KMS-11 (cell line): ENCODE data around the gene ZCCHC13.
"Not testable (repeated sequence)": the region's sequence is repeated elsewhere in the genome, so short reads cannot be mapped to it uniquely, and the experiment has no call there.

ENCODE experiments used
- H2AFZ ChIP-seq: fragments of 200-600 bp; sonication (generic); 2 replicates; pipeline ENCODE4 v1.6.1; 2016; ENCODE audit warnings: antibody characterized with exemption, mixed run types, low read depth
- H3K27ac ChIP-seq: fragments of 200-600 bp; sonication (generic); 2 replicates; pipeline ENCODE4 v1.6.1; 2016; ENCODE audit warnings: mild to moderate bottlenecking, mixed run types
- H3K27me3 ChIP-seq: fragments of 200-600 bp; sonication (generic); 2 replicates; pipeline ENCODE4 v1.6.1; 2017; ENCODE audit warnings: mild to moderate bottlenecking, low read depth, mixed run types, moderate library complexity; ENCODE audit not compliant: insufficient read depth
- H3K36me3 ChIP-seq: fragments of 200-600 bp; sonication (generic); 2 replicates; pipeline ENCODE4 v1.6.1; 2017; ENCODE audit warnings: mild to moderate bottlenecking, mixed run types; ENCODE audit not compliant: insufficient read depth
- H3K4me1 ChIP-seq: fragments of 200-600 bp; sonication (generic); 2 replicates; pipeline ENCODE4 v1.6.1; 2016; ENCODE audit warnings: mild to moderate bottlenecking, low read depth, mixed run types; ENCODE audit not compliant: poor library complexity, severe bottlenecking
- H3K4me2 ChIP-seq: fragments of 200-600 bp; sonication (generic); 2 replicates; pipeline ENCODE4 v1.7.0; 2016; ENCODE audit warnings: mild to moderate bottlenecking, mixed run types
- H3K4me3 ChIP-seq: fragments of 200-600 bp; sonication (generic); IDR thresholded peaks from 2 replicates; pipeline ENCODE4 v1.6.1; 2017; ENCODE audit warnings: low read depth, low read length, mixed read lengths; ENCODE audit not compliant: insufficient read depth
- H3K79me2 ChIP-seq: fragments of 200-600 bp; sonication (generic); 2 replicates; pipeline ENCODE4 v1.6.1; 2016; ENCODE audit warnings: low read depth, mixed run types; ENCODE audit not compliant: insufficient read depth
- H3K9ac ChIP-seq: fragments of 200-600 bp; sonication (generic); 2 replicates; pipeline ENCODE4 v1.6.1; 2016; ENCODE audit warnings: mild to moderate bottlenecking, mixed run types
- H4K20me1 ChIP-seq: fragments of 200-600 bp; sonication (generic); 2 replicates; pipeline ENCODE4 v1.6.1; 2016; ENCODE audit warnings: mild to moderate bottlenecking, mixed run types; ENCODE audit not compliant: insufficient read depth
- TF ChIP-seq, protein P1 (sequence below): fragments of 200-600 bp; sonication (generic); conservative IDR thresholded peaks from 2 replicates; pipeline ENCODE4 v1.6.1; 2017; ENCODE audit warnings: low read depth, mild to moderate bottlenecking, antibody characterized with exemption, low read length, moderate library complexity, mixed read lengths

The ZCCHC13 gene

DNA sequence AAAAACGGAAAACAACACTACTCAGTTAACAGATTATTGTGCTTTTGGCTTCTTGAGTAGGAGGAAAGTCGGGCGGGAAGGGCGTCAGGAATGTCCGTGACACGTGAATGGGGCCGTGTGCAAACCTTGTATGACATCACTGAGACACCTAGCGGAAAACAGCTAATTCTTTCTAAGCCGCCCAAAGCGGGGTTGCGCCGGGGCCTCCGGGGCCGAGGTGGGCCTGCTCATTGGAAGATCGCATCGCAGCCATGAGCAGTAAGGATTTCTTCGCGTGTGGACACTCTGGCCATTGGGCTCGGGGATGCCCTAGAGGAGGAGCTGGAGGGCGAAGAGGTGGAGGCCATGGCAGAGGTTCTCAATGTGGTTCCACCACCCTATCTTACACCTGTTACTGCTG is at the start of gene ZCCHC13:
Gene ZCCHC13, plus strand, starts transcription at position 165 of the 400 bp plus-strand sequence. Its CDS starts 87 bp downstream, at position 252.
- Histone ChIP-seq H3K36me3 (no peaks in the 10 kb centered on the region), H3K27ac (no peak within 1 kb of the TSS), H3K4me1 (no peaks in the 10 kb centered on the region), H3K27me3 (no peaks in the 10 kb centered on the region), H2AFZ (no peak within 1 kb of the TSS), H4K20me1 (no peaks in the 10 kb centered on the region), H3K79me2 (no peaks in the 10 kb centered on the region), H3K9ac (no peak within 1 kb of the TSS), H3K4me3 (no peak within 1 kb of the TSS), H3K4me2 (no peak within 1 kb of the TSS)
- TF ChIP-seq, protein P1, sequence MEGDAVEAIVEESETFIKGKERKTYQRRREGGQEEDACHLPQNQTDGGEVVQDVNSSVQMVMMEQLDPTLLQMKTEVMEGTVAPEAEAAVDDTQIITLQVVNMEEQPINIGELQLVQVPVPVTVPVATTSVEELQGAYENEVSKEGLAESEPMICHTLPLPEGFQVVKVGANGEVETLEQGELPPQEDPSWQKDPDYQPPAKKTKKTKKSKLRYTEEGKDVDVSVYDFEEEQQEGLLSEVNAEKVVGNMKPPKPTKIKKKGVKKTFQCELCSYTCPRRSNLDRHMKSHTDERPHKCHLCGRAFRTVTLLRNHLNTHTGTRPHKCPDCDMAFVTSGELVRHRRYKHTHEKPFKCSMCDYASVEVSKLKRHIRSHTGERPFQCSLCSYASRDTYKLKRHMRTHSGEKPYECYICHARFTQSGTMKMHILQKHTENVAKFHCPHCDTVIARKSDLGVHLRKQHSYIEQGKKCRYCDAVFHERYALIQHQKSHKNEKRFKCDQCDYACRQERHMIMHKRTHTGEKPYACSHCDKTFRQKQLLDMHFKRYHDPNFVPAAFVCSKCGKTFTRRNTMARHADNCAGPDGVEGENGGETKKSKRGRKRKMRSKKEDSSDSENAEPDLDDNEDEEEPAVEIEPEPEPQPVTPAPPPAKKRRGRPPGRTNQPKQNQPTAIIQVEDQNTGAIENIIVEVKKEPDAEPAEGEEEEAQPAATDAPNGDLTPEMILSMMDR: no peak

DNA sequence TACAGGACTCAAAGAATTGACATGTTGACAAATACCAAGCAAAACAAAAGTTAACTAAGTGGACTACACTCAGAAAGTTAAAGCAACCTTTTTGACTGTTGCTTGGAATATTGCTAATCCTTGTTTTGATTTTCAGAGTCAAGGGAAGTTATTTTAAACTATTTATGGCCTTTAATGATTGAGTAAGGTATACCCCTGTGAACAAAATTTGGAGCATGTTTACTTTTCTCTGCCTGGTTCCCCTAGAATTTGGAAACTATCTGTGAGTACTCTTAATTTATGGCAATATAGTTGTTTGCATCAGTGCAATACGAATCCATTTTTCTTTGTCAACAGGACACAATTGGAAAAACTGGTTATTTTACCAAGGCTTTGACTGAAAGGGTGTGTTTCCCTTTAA is 45.9 kb upstream of the ZCCHC13 start:
- not testable (repeated sequence) for H4K20me1 ChIP-seq, H3K36me3 ChIP-seq, H3K4me2 ChIP-seq, H3K4me3 ChIP-seq, H3K27ac ChIP-seq, H3K9ac ChIP-seq, H3K4me1 ChIP-seq, H3K27me3 ChIP-seq, H3K79me2 ChIP-seq, H2AFZ ChIP-seq

DNA sequence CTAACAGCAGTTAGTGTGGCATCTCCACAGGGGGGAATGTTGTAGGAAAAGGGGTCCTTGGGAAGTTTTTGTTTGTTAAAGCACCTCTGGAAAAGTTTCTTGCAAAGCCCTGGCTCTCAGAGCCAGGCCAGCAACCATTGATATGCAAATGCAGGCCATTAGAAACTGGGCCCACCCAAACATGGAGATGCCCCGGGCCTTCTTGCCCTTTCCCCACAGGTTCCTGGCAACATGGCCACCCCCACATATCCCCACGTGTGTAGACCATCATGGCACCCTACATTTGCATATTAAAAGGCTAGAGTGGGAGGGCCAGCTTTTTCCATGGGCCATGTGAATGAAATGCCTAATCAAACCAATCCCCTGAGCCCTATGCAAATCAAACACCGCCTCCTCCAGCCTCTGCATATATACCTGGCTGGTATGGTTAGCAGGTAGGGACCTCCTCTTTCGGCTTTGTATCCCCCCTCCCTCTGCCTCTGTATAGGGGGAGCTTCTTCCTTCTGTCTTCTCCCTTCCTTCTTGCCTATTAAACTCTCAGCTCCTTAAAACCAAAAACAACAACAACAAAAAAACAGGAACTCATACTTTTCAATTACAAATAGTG is 44.0 kb upstream of the ZCCHC13 start:
- H3K4me3 ChIP-seq: no peak overlapping the region
- no peaks in the 10 kb centered on the region for H3K4me1 ChIP-seq
- H2AFZ ChIP-seq: no peak overlapping the region
- TF ChIP-seq, protein P1: no peak
- no peak overlapping the region for H3K9ac ChIP-seq
- H3K27me3 ChIP-seq: no peaks in the 10 kb centered on the region
- no peak overlapping the region for H3K4me2 ChIP-seq
- no peaks in the 10 kb centered on the region for H3K79me2 ChIP-seq
- no peaks in the 10 kb centered on the region for H3K36me3 ChIP-seq
- H4K20me1 ChIP-seq: no peaks in the 10 kb centered on the region
- H3K27ac ChIP-seq: no peak overlapping the region

DNA sequence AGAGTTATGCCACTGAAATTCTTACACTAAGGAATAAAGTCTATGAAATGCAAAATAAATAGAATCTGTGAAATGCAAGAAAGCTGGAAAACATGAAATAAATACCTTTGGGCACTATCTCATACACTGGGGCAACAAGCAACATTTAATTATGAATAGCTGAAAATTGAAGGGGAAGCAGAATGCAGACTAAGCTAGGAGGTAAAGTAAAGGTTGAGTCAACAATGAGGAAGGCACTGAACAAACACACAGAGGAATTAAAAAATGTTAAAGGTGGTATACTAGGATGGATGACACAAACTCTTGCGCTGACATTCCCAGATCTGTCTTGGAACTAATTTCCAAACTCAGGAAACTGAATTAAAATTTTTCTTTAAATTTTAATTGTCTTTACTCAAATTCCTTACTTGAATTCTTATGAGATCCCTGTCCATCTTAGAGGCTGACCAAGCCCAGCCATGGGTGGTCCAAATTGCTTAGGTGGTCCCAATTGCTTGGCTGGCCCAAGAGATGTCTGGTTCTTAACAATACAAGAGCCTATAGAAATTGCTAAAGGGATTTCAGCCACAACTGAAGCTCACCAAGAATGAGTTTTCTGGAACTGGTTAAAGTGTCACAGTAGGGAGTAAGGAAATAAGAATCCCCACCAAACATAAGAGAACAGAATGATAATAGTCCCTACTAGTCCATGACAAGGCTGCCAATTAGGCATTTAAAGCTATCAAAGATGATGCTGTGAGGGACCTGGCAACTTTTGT is 41.3 kb upstream of the ZCCHC13 start:
- Histone ChIP-seq H3K4me1 (no peaks in the 10 kb centered on the region), H3K36me3 (no peaks in the 10 kb centered on the region), H3K27me3 (no peaks in the 10 kb centered on the region), H3K9ac (no peak overlapping the region), H3K27ac (no peak overlapping the region), H3K4me3 (no peak overlapping the region), H3K79me2 (no peaks in the 10 kb centered on the region), H3K4me2 (no peak overlapping the region), H4K20me1 (no peaks in the 10 kb centered on the region), H2AFZ (no peak overlapping the region)
- TF ChIP-seq, protein P1: no peak

DNA sequence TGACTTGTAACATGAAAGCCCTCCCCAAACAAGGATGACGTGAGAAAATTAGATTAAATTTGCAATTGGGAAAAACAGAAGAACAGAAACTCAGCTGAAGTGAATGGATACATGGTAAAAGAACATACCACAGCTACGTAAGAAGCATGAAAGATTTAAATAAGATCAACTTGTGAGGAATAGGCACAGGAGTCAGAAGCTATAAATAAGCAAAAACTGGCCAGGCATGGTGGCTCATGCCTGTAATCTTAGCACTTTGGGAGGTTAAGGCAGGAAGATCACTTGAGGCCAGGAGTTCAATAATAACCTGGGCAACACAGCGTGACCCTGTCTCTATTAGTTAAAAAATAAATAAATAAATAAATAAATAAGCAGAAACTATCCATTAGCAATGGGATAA is 33.6 kb upstream of the ZCCHC13 start:
- H3K27me3 ChIP-seq: no peaks in the 10 kb centered on the region
- H2AFZ ChIP-seq: no peak overlapping the region
- H3K36me3 ChIP-seq: no peaks in the 10 kb centered on the region
- H3K79me2 ChIP-seq: no peaks in the 10 kb centered on the region
- H3K4me1 ChIP-seq: peaks cover 21% of the 10 kb centered on the region
- H4K20me1 ChIP-seq: no peaks in the 10 kb centered on the region
- H3K4me3 ChIP-seq: no peak overlapping the region
- no peak overlapping the region for H3K27ac ChIP-seq
- no peak overlapping the region for H3K9ac ChIP-seq
- no peak overlapping the region for H3K4me2 ChIP-seq
- TF ChIP-seq, protein P1: no peak
